Panc1 (cell line): ENCODE results near the gene AMOTL1. TPM values are rescaled to one million over a fixed set of nuclear protein-coding genes. Genes with fewer than 3 reads are reported as not detected.

Experiments
- ATAC-seq: fragments of 200-7000 bp; cut with Tn5 transposase; 2 replicates; pipeline ENCODE4 v1.9.1; 2020; ENCODE audit warnings: mild to moderate bottlenecking, moderate library complexity
- BruUV-seq: library from RNA; stranded (reverse); fragments of 400-500 nt; replicated peaks from 2 replicates; lab custom pipeline; 2021; lab: Mats Ljungman, UMichigan
- CTCF ChIA-PET: fragments of 300-600 bp; sonication (Branson Sonifier 250); formaldehyde crosslinking; loops from one replicate; lab custom pipeline; 2022; ENCODE audit warnings: antibody characterized with exemption; lab: Charles Lee
- POLR2A ChIA-PET: fragments of 300-600 bp; sonication (Branson Sonifier 250); formaldehyde crosslinking; loops from one replicate; lab custom pipeline; 2022; ENCODE audit warnings: antibody characterized with exemption; lab: Charles Lee
- DNase-seq: peaks from one replicate; pipeline ENCODE4 v3.0.0-alpha.2; 2010; ENCODE audit warnings: low read depth, low spot score
- H3K27ac ChIP-seq: 2 replicates; pipeline ENCODE4 v1.5.1; 2011; ENCODE audit warnings: mild to moderate bottlenecking, low read length, inconsistent platforms
- H3K27me3 ChIP-seq: fragments of 200-500 bp; sonication (Bioruptor generic); 2 replicates; pipeline ENCODE4 v1.6.0; 2014; ENCODE audit warnings: low read length, inconsistent platforms; ENCODE audit not compliant: control insufficient read depth, insufficient read depth
- H3K36me3 ChIP-seq: fragments of 200-500 bp; sonication (Bioruptor generic); 2 replicates; pipeline ENCODE4 v1.5.1; 2014; ENCODE audit warnings: inconsistent platforms, mild to moderate bottlenecking, low read length, moderate library complexity; ENCODE audit not compliant: control insufficient read depth, insufficient read depth
- H3K4me1 ChIP-seq: 2 replicates; pipeline ENCODE4 v1.5.1; 2011; ENCODE audit warnings: inconsistent platforms, mild to moderate bottlenecking, low read length, moderate library complexity; ENCODE audit not compliant: control insufficient read depth, insufficient read depth
- H3K4me3 ChIP-seq, 2 experiments: 2 replicates each; pipeline ENCODE4 v1.5.1; 2011 to 2012; ENCODE audit warnings: low read depth in 2 of 2, low read length in 2 of 2, mild to moderate bottlenecking in 2 of 2, inconsistent platforms in 1 of 2, moderate library complexity in 1 of 2
- H3K9me3 ChIP-seq: fragments of 200-500 bp; sonication (Bioruptor generic); 2 replicates; pipeline ENCODE4 v1.5.1; 2014; ENCODE audit warnings: low read depth, mild to moderate bottlenecking, inconsistent platforms, low read length, moderate library complexity; ENCODE audit not compliant: control insufficient read depth, insufficient read depth
- POLR2AphosphoS5 ChIP-seq: IDR thresholded peaks from 2 replicates; pipeline ENCODE4 v1.6.1; 2012; ENCODE audit warnings: mild to moderate bottlenecking, low read depth, low read length, moderate library complexity
- SIN3A ChIP-seq: IDR thresholded peaks from 2 replicates; pipeline ENCODE4 v1.6.1; 2012; ENCODE audit warnings: low read depth, mild to moderate bottlenecking, low read length, moderate library complexity, borderline replicate concordance; ENCODE audit not compliant: insufficient read depth
- TCF7L2 ChIP-seq: IDR thresholded peaks from 2 replicates; pipeline ENCODE4 v1.6.1; 2011; ENCODE audit warnings: mild to moderate bottlenecking, low read depth, low read length, inconsistent platforms
- in situ Hi-C: cut with HindIII; loops from 2 replicates; pipeline ENCODE4 v1.10.0; 2016; ENCODE audit warnings: low sequenced_read_pairs, low pct_unique_long_range_greater_than_20kb
- intact Hi-C: fragments of 100-400 bp; cut with micrococcal nuclease; formaldehyde crosslinking; loops from one replicate; pipeline ENCODE4 v1.10.0; 2022; ENCODE audit not compliant: unreplicated experiment
- total RNA-seq: library from RNA; stranded (reverse); gene quantifications from one replicate; pipeline ENCODE4 v1.2.1, GENCODE V29; 2021; ENCODE audit not compliant: unreplicated experiment
- TF ChIP-seq, protein P1 (sequence below): fragments of 450-650 bp; IDR thresholded peaks from 2 replicates; pipeline ENCODE4 v1.5.1; 2017; ENCODE audit warnings: mild to moderate bottlenecking
- TF ChIP-seq, protein P2 (sequence below), 2 experiments: IDR thresholded peaks; 2 replicates each; pipeline ENCODE4 v1.6.1; 2011 to 2012; ENCODE audit warnings: low read depth in 2 of 2, control low read depth in 1 of 2, low read length in 1 of 2, mild to moderate bottlenecking in 1 of 2, moderate library complexity in 1 of 2; ENCODE audit not compliant: insufficient read depth in 1 of 2

Gene AMOTL1
- total RNA-seq, 1 experiment from 2014 or later: 16.0 TPM

DNA sequence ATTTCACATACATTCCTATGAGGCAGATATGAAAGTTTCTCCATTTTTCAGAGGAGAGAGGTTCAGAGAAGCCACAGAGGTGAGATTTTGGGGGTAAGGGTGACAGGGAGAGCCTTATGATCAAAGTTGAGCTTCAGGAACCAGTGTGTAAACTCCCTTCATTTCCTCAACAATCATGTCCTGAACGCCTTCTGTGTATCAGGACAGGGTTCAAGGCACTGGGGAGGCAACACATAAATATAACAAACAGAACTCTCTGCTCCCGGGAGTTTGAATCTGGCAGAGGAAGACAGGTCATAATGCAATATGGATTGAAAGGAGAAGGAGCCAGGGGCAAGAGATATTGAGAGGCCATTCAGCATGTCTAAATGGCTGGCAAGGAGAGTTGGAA, 28.0 kb downstream of the AMOTL1 start:
- H3K27me3 ChIP-seq: 0 out of 2 replicates have a peak, but pooled peaks cover 2% of the 10 kb centered on the region
- no peaks in the 10 kb centered on the region for H3K9me3 ChIP-seq
- ChIA-PET CTCF (no interaction called here), POLR2A (interaction anchor here (0.6 kb wide), 1 partner anchor 977 kb away, joined by 7 read pairs; no protein-coding TSS in a partner anchor)
- no TSS peak for BruUV-seq
- ATAC-seq (no peak), DNase-seq (no peak)
- peaks cover 13% of the 10 kb centered on the region for H3K4me1 ChIP-seq
- TF ChIP-seq POLR2AphosphoS5 (no peak), TCF7L2 (no peak)
- TF ChIP-seq, protein P1, sequence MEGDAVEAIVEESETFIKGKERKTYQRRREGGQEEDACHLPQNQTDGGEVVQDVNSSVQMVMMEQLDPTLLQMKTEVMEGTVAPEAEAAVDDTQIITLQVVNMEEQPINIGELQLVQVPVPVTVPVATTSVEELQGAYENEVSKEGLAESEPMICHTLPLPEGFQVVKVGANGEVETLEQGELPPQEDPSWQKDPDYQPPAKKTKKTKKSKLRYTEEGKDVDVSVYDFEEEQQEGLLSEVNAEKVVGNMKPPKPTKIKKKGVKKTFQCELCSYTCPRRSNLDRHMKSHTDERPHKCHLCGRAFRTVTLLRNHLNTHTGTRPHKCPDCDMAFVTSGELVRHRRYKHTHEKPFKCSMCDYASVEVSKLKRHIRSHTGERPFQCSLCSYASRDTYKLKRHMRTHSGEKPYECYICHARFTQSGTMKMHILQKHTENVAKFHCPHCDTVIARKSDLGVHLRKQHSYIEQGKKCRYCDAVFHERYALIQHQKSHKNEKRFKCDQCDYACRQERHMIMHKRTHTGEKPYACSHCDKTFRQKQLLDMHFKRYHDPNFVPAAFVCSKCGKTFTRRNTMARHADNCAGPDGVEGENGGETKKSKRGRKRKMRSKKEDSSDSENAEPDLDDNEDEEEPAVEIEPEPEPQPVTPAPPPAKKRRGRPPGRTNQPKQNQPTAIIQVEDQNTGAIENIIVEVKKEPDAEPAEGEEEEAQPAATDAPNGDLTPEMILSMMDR: no peak
- H3K27ac ChIP-seq: no peak overlapping the region
- intact Hi-C loops (no loop called here), in situ Hi-C loops (no loop called here)
- no peaks in the 10 kb centered on the region for H3K36me3 ChIP-seq
- no peak overlapping the region for H3K4me3 ChIP-seq

DNA sequence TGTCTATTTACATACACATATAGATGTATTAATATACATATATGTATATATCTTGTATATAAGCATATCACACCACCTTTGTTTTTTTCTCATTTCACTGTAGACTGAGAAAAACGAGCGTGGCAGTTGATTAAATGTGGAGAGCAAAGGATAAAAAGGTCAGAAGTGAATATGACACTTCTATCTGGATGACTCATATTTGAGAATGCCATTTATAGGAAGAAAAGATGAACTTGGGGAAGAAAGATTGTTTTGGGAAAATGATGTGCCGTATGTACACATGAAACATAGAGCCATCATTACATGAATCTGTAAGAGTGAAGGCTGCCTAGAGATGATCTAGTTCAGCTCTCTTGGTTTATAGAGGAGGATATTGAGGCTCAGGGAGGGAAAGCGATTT, 28.7 kb downstream of the AMOTL1 start:
- intact Hi-C loops: no loop called here
- H3K9me3 ChIP-seq: no peaks in the 10 kb centered on the region
- no peak for DNase-seq
- 0 out of 2 replicates have a peak, but pooled peaks cover 2% of the 10 kb centered on the region for H3K27me3 ChIP-seq
- BruUV-seq: no TSS peak
- H3K36me3 ChIP-seq: no peaks in the 10 kb centered on the region
- no peak for TF ChIP-seq TCF7L2
- no peak for TF ChIP-seq POLR2AphosphoS5
- no peak for TF ChIP-seq SIN3A
- TF ChIP-seq, protein P2, sequence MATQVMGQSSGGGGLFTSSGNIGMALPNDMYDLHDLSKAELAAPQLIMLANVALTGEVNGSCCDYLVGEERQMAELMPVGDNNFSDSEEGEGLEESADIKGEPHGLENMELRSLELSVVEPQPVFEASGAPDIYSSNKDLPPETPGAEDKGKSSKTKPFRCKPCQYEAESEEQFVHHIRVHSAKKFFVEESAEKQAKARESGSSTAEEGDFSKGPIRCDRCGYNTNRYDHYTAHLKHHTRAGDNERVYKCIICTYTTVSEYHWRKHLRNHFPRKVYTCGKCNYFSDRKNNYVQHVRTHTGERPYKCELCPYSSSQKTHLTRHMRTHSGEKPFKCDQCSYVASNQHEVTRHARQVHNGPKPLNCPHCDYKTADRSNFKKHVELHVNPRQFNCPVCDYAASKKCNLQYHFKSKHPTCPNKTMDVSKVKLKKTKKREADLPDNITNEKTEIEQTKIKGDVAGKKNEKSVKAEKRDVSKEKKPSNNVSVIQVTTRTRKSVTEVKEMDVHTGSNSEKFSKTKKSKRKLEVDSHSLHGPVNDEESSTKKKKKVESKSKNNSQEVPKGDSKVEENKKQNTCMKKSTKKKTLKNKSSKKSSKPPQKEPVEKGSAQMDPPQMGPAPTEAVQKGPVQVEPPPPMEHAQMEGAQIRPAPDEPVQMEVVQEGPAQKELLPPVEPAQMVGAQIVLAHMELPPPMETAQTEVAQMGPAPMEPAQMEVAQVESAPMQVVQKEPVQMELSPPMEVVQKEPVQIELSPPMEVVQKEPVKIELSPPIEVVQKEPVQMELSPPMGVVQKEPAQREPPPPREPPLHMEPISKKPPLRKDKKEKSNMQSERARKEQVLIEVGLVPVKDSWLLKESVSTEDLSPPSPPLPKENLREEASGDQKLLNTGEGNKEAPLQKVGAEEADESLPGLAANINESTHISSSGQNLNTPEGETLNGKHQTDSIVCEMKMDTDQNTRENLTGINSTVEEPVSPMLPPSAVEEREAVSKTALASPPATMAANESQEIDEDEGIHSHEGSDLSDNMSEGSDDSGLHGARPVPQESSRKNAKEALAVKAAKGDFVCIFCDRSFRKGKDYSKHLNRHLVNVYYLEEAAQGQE (IDR thresholded peaks at IDR 0.05; ENCODE audit: insufficient read depth in 1 of 2, low read depth in 2 of 2, low read length in 1 of 2): no peak
- TF ChIP-seq, protein P1: no peak
- POLR2A ChIA-PET: interaction anchor here (0.6 kb wide), 1 partner anchor 977 kb away, joined by 7 read pairs; no protein-coding TSS in a partner anchor
- H3K4me1 ChIP-seq: peaks cover 13% of the 10 kb centered on the region
- no peak for ATAC-seq
- in situ Hi-C loops: no loop called here
- H3K4me3 ChIP-seq: no peak overlapping the region
- CTCF ChIA-PET: no interaction called here
- H3K27ac ChIP-seq: no peak overlapping the region
